H1 (cell line): ENCODE results near the gene MS4A6A. TPM values are rescaled to one million over a fixed set of nuclear protein-coding genes. Genes with fewer than 3 reads are reported as not detected.

Experiments
- BRCA1 ChIP-seq: IDR thresholded peaks from 2 replicates; pipeline ENCODE4 v1.6.1; 2012; ENCODE audit warnings: low read depth, low read length, improper control_type of control experiment
- CHD7 ChIP-seq: fragments of 300-600 bp; sonication (generic); IDR thresholded peaks from 2 replicates; pipeline ENCODE4 v1.7.1; 2012; ENCODE audit warnings: low read length, moderate library complexity, mild to moderate bottlenecking, inconsistent platforms; ENCODE audit not compliant: insufficient replicate concordance
- PHF8 ChIP-seq: fragments of 200-600 bp; sonication (generic); conservative IDR thresholded peaks from 2 replicates; pipeline ENCODE4 v1.7.1; 2012; ENCODE audit warnings: low read depth, mild to moderate bottlenecking, inconsistent platforms, low read length, moderate library complexity
- RXRA ChIP-seq: IDR thresholded peaks from 2 replicates; pipeline ENCODE4 v1.6.1; 2011; ENCODE audit warnings: low read depth, mild to moderate bottlenecking, low read length, moderate library complexity; ENCODE audit not compliant: insufficient read depth
- SP4 ChIP-seq: IDR thresholded peaks from 2 replicates; pipeline ENCODE4 v1.6.1; 2012; ENCODE audit warnings: low read length, inconsistent platforms
- polyA plus RNA-seq, 7 experiments: library from polyadenylated mRNA; depleted of rRNA in 3 of 7; stranded (reverse) in 5 of 7; unstranded in 2 of 7; fragments of >200 nt in 5 of 7; fragments of 200-250 nt in 2 of 7; gene quantifications; 1 replicate in 5 of 7; 2 replicates in 1 of 7; 4 replicates in 1 of 7; pipeline versions ENCODE4 v1.2.1 to v1.2.3, GENCODE V29; 2011 to 2013; ENCODE audit warnings: missing spikeins in 2 of 7, mixed read lengths in 2 of 7
- total RNA-seq: library from RNA; stranded (reverse); fragmentation: NEBNext Ultra II Directional; extraction: Animal tissue kit (Norgen Biotek cat#: 25700); gene quantifications from 2 replicates; pipeline ENCODE4 v1.2.1, GENCODE V29; 2021

The MS4A6A gene
- total and polyA plus RNA-seq, 2 of the 8 experiments (the other 6 are each of a cell fraction or from before 2014, with no cell fraction given), result not detected

DNA sequence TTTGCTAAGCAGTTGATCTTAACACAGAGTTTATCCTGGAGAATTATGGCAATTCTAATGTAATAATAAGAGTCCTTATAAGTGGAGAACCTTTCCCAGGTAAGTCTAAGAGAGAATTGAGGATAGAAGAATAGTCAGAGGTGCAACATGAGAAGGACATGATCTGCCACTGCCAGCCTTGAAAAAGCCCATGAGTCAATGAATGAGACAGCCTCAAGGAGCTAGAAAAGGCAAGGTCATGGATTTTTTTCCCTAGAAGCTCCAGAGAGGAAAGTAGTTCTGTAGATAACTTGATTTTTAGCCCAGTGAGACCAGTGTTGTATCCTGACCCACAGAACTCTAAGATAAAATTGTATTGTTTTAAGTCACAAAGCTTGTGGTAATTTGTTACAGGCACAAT, 16.9 kb downstream of the MS4A6A start (continued):
- TF ChIP-seq CHD7 (no peak), RXRA (no peak), PHF8 (no peak), BRCA1 (no peak), SP4 (no peak)
